Measurements from ENCODE around the gene SMAGP. TPM values are rescaled to one million over a fixed set of nuclear protein-coding genes. Genes with fewer than 3 reads are reported as not detected.
A peak's percentile ranks its signal among the peaks of the same experiment; 100 is the strongest.
"Not testable (repeated sequence)": the region's sequence is repeated elsewhere in the genome, so short reads cannot be mapped to it uniquely, and the experiment has no call there.

Gene SMAGP
- total and polyA plus RNA-seq, 2 donors, result 1.5 to 6.5 TPM

DNA sequence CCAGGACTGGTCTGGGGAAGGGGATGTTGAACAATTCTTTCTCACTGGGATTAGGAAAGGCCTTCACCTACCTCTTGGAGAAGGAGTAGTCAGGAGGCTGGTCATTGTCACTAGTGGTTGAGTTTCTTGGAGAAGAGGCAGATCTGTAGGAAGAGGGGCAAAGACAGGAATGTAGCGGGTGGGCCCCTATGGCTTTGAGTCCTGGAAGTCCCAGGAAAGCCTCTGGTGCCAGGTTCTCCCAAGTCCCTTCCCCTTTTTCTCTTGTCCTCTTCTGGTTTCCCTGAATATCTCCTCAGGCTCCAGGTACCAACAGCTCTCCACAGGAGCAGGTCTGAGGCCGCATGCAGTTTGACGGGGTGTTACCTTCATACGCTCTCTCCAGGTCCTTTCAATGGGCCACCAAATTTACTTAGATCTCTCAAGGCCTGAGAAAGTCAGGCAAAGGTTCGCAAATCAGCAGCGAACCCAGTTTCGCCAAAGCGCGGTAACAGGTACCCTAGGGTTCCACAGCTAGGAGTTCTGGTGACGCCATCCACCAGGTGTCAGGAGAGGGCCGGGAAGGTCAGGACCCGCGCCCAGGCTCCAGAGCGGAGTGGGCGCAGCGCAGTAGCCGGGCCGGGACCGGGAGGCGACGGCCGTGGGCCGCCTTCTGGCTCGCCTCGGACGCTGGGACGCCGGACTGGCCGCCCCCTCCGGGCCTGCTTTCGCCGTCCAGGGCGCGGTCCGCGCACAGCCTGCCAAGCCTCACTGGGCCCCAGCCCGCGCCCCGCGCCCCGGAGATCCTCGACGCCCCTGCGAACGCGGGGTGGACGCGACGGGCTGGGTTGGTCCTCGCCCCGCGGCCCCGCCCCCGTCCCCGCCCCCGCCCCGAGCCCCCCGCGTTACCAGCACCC lies 795 bp downstream of the SMAGP start:
- H3K36me3 ChIP-seq (ENCODE audit: control insufficient read depth in 2 of 2, insufficient read depth in 2 of 2, low read length in 1 of 2), result no peaks in the 10 kb centered on the region
- peaks cover 0 to 22% of the 10 kb centered on the region in 2 donors for H3K27me3 ChIP-seq (ENCODE audit: control insufficient read depth in 2 of 2, insufficient read depth in 1 of 2, low read length in 1 of 2)
- H3K9me3 ChIP-seq (ENCODE audit: control insufficient read depth in 2 of 2, insufficient read depth in 1 of 2, low read length in 1 of 2), result no peaks in the 10 kb centered on the region
- H3K27ac ChIP-seq (ENCODE audit: low read depth in 1 of 2, low read length in 1 of 2), result no peak overlapping the region
- H3K4me1 ChIP-seq (ENCODE audit: control insufficient read depth in 2 of 2, insufficient read depth in 2 of 2, low read length in 2 of 2), result peaks cover 4 to 13% of the 10 kb centered on the region in 2 donors
- peak overlapping the region in 1 of 2 donors; percentile 78 for H3K4me3 ChIP-seq (ENCODE audit: low read length in 2 of 2)
- WGBS, result 9% methylated on average over 59 of the region's 59 CpGs
- peak in 4 of 9 donors; percentile 35 to 74 (median 56) for DNase-seq (ENCODE audit: low read depth in 6 of 9, low spot score in 9 of 9)

DNA sequence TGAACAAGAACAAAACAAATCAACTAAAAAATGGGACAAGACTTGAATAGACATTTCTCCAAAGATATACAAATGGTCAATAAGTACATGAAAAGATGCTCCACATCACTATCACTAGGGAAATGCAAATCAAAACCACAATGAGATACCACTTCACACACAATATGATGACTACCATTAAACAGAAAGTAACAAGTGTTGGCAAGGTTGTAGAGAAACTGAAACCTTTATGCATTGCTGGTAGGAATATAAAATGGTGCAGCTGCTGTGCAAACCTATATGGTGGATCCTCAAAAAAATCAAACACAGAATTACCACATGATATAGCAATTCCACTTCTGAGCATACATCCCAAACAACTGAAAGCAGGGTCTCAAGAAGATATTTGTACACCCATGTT lies 5.2 kb downstream of the SMAGP start:
- no peak for DNase-seq (ENCODE audit: low read depth in 6 of 9, low spot score in 9 of 9)
- no peak overlapping the region for H3K27ac ChIP-seq (ENCODE audit: low read depth in 1 of 2, low read length in 1 of 2)
- peaks cover 0 to 5% of the 10 kb centered on the region in 2 donors for H3K27me3 ChIP-seq (ENCODE audit: control insufficient read depth in 2 of 2, insufficient read depth in 1 of 2, low read length in 1 of 2)
- no peaks in the 10 kb centered on the region for H3K9me3 ChIP-seq (ENCODE audit: control insufficient read depth in 2 of 2, insufficient read depth in 1 of 2, low read length in 1 of 2)
- no peaks in the 10 kb centered on the region for H3K36me3 ChIP-seq (ENCODE audit: control insufficient read depth in 2 of 2, insufficient read depth in 2 of 2, low read length in 1 of 2)
- no peak overlapping the region for H3K4me3 ChIP-seq (ENCODE audit: low read length in 2 of 2)
- H3K4me1 ChIP-seq (ENCODE audit: control insufficient read depth in 2 of 2, insufficient read depth in 2 of 2, low read length in 2 of 2), result peaks cover 0 to 7% of the 10 kb centered on the region in 2 donors

DNA sequence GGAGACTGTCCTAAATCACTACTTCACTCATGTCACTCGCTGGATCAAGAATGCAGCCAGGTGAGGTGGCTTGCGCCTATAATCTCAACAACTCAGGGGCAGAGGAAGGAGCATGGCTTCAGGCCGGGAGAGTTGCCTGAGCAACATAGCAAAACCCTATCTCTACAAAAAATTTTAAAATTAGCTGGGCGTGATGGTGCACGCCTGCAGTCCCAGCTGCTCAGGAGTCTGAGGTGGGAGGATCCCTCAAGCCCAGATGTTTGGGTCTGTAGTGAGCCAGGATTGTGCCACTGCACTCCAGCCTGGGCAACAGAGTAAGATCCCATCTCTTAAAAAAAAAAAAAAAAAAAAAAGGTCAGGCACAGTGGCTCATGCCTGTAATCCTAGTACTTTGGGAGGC lies 5.9 kb downstream of the SMAGP start:
- 94% methylated on average over 5 of the region's 5 CpGs for WGBS
- no peak overlapping the region for H3K4me3 ChIP-seq (ENCODE audit: low read length in 2 of 2)
- peaks cover 0 to 4% of the 10 kb centered on the region in 2 donors for H3K4me1 ChIP-seq (ENCODE audit: control insufficient read depth in 2 of 2, insufficient read depth in 2 of 2, low read length in 2 of 2)
- H3K9me3 ChIP-seq (ENCODE audit: control insufficient read depth in 2 of 2, insufficient read depth in 1 of 2, low read length in 1 of 2), result no peaks in the 10 kb centered on the region
- no peaks in the 10 kb centered on the region for H3K36me3 ChIP-seq (ENCODE audit: control insufficient read depth in 2 of 2, insufficient read depth in 2 of 2, low read length in 1 of 2)
- peaks cover 0 to 1% of the 10 kb centered on the region in 2 donors for H3K27me3 ChIP-seq (ENCODE audit: control insufficient read depth in 2 of 2, insufficient read depth in 1 of 2, low read length in 1 of 2)
- H3K27ac ChIP-seq (ENCODE audit: low read depth in 1 of 2, low read length in 1 of 2), result no peak overlapping the region
- no peak for DNase-seq (ENCODE audit: low read depth in 6 of 9, low spot score in 9 of 9)

DNA sequence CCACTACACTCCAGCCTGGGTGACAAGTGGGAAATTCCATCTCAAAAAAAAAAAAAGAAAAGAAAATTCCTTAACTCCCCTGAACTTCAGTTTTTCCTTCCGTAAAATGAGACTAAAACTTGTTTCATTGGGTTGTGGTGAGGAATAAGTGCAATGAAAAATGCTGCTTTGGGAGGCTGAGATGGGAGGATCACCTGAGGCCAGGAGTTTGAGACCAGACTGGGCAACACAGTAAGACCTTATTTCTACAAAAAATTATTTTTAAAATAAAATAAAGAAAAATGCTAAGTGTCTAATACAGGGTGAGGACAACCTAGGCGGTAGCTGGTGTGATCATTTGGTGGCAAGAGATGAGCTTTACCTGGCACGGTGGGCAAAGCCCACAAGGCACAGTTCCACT lies 6.9 kb downstream of the SMAGP start:
- Histone ChIP-seq H3K27ac (ENCODE audit: low read depth in 1 of 2, low read length in 1 of 2) (no peak overlapping the region), H3K4me3 (ENCODE audit: low read length in 2 of 2) (no peak overlapping the region), H3K4me1 (ENCODE audit: control insufficient read depth in 2 of 2, insufficient read depth in 2 of 2, low read length in 2 of 2) (no peaks in the 10 kb centered on the region), H3K36me3 (ENCODE audit: control insufficient read depth in 2 of 2, insufficient read depth in 2 of 2, low read length in 1 of 2) (no peaks in the 10 kb centered on the region), H3K27me3 (ENCODE audit: control insufficient read depth in 2 of 2, insufficient read depth in 1 of 2, low read length in 1 of 2) (no peaks in the 10 kb centered on the region), H3K9me3 (ENCODE audit: control insufficient read depth in 2 of 2, insufficient read depth in 1 of 2, low read length in 1 of 2) (no peaks in the 10 kb centered on the region)
- WGBS, result 99% methylated on average over 3 of the region's 3 CpGs
- DNase-seq (ENCODE audit: low read depth in 6 of 9, low spot score in 9 of 9), result no peak

DNA sequence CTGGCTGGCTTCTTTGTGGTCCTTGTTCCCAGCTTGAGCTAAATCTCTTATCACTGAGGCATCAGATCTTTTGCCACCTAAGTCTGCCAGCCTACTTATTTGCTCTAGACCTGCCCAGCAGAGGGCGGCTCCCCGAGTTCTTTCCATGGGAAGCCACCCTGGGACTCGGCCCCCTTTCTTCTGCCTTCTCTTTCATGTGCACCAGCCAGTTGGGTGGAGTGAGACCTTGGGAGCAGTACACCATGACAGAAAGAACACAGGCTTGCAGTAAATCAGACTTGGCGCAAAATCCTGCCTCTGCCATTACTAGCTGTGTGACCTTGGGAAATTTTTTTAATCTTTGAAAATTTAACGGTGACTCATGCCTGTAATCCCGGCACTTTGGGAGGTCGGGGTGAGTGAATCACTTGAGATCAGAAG lies 7.4 kb downstream of the SMAGP start:
- 76% methylated on average over 7 of the region's 7 CpGs for WGBS
- DNase-seq (ENCODE audit: low read depth in 6 of 9, low spot score in 9 of 9), result peak in 1 of 9 donors; percentile 56
- Histone ChIP-seq H3K4me3 (ENCODE audit: low read length in 2 of 2) (no peak overlapping the region), H3K36me3 (ENCODE audit: control insufficient read depth in 2 of 2, insufficient read depth in 2 of 2, low read length in 1 of 2) (no peaks in the 10 kb centered on the region), H3K9me3 (ENCODE audit: control insufficient read depth in 2 of 2, insufficient read depth in 1 of 2, low read length in 1 of 2) (no peaks in the 10 kb centered on the region), H3K4me1 (ENCODE audit: control insufficient read depth in 2 of 2, insufficient read depth in 2 of 2, low read length in 2 of 2) (no peaks in the 10 kb centered on the region), H3K27me3 (ENCODE audit: control insufficient read depth in 2 of 2, insufficient read depth in 1 of 2, low read length in 1 of 2) (no peaks in the 10 kb centered on the region), H3K27ac (ENCODE audit: low read depth in 1 of 2, low read length in 1 of 2) (no peak overlapping the region)

DNA sequence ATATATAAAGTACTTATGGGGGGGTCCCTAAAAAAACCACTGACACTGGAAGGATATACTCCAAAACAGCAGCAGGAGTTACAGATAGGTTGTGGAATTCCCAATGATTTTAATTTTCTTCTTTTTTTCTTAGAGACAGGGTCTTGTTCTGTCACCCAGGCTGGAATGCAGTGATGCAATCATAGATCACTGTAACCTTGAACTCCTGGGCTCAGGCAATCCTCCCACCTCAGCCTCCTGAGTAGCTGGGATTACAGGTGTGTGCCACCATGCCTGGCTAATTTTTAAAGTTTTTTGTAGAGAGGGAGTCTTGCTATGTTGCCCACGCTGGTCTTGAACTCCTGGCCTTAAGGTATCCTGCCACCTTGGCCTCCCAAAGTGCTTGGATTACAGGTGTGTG lies 10.6 kb downstream of the SMAGP start:
- H3K4me1 ChIP-seq (ENCODE audit: control insufficient read depth in 2 of 2, insufficient read depth in 2 of 2, low read length in 2 of 2); H3K9me3 ChIP-seq (ENCODE audit: control insufficient read depth in 2 of 2, insufficient read depth in 1 of 2, low read length in 1 of 2); H3K27ac ChIP-seq (ENCODE audit: low read depth in 1 of 2, low read length in 1 of 2); H3K27me3 ChIP-seq (ENCODE audit: control insufficient read depth in 2 of 2, insufficient read depth in 1 of 2, low read length in 1 of 2); H3K36me3 ChIP-seq (ENCODE audit: control insufficient read depth in 2 of 2, insufficient read depth in 2 of 2, low read length in 1 of 2); DNase-seq (ENCODE audit: low read depth in 6 of 9, low spot score in 9 of 9); H3K4me3 ChIP-seq (ENCODE audit: low read length in 2 of 2): not testable (repeated sequence)
- 98% methylated on average over 1 of the region's 1 CpG for WGBS

DNA sequence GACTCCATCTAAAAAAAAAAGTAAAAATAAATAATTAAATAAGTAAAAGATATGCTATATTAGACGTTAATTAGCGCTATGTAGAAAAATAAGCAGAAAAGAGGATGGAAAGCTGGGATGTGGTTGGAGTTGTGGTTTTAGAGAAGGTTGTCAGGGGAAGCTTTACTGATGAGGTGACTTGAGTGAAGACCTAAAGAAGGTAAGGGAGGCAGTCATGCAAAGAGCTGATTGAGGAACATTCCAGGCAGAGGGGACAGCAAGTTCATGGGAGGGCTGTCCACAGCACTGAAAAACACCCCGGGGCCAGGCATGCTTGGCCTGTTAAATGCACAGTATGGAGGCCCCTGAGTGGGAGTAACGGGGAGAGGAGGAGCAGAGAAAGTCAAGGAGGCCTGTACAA lies 15.7 kb downstream of the SMAGP start:
- Histone ChIP-seq H3K36me3 (ENCODE audit: control insufficient read depth in 2 of 2, insufficient read depth in 2 of 2, low read length in 1 of 2) (no peaks in the 10 kb centered on the region), H3K4me3 (ENCODE audit: low read length in 2 of 2) (no peak overlapping the region), H3K27me3 (ENCODE audit: control insufficient read depth in 2 of 2, insufficient read depth in 1 of 2, low read length in 1 of 2) (no peaks in the 10 kb centered on the region), H3K9me3 (ENCODE audit: control insufficient read depth in 2 of 2, insufficient read depth in 1 of 2, low read length in 1 of 2) (no peaks in the 10 kb centered on the region), H3K27ac (ENCODE audit: low read depth in 1 of 2, low read length in 1 of 2) (no peak overlapping the region), H3K4me1 (ENCODE audit: control insufficient read depth in 2 of 2, insufficient read depth in 2 of 2, low read length in 2 of 2) (no peaks in the 10 kb centered on the region)
- no peak for DNase-seq (ENCODE audit: low read depth in 6 of 9, low spot score in 9 of 9)
- WGBS, result 71% methylated on average over 4 of the region's 4 CpGs

DNA sequence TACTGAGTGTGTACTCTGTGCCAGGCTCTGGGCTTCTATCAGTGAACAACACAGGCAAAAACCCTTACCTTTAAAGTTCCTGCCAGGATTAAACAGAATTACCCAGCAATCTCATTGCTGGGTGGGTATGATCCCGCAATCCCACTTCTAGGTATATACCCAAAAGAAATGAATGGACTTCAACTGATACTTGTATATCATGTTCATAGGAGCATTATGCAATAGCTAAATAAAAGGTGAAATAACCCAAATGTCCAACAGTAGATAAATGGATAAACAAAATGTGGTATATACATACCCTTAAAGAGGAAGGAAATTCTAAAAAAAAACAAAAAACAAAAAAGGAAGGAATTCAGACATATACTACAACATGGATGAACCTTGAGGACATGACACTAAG lies 16.9 kb downstream of the SMAGP start:
- H3K36me3 ChIP-seq (ENCODE audit: control insufficient read depth in 2 of 2, insufficient read depth in 2 of 2, low read length in 1 of 2), result peaks cover 0 to under 1% of the 10 kb centered on the region in 2 donors
- peaks cover 0 to 4% of the 10 kb centered on the region in 2 donors for H3K9me3 ChIP-seq (ENCODE audit: control insufficient read depth in 2 of 2, insufficient read depth in 1 of 2, low read length in 1 of 2)
- WGBS, result 100% methylated on average over 1 of the region's 1 CpG
- no peaks in the 10 kb centered on the region for H3K4me1 ChIP-seq (ENCODE audit: control insufficient read depth in 2 of 2, insufficient read depth in 2 of 2, low read length in 2 of 2)
- no peak for DNase-seq (ENCODE audit: low read depth in 6 of 9, low spot score in 9 of 9)
- H3K4me3 ChIP-seq (ENCODE audit: low read length in 2 of 2), result no peak overlapping the region
- H3K27me3 ChIP-seq (ENCODE audit: control insufficient read depth in 2 of 2, insufficient read depth in 1 of 2, low read length in 1 of 2), result no peaks in the 10 kb centered on the region
- H3K27ac ChIP-seq (ENCODE audit: low read depth in 1 of 2, low read length in 1 of 2), result no peak overlapping the region

DNA sequence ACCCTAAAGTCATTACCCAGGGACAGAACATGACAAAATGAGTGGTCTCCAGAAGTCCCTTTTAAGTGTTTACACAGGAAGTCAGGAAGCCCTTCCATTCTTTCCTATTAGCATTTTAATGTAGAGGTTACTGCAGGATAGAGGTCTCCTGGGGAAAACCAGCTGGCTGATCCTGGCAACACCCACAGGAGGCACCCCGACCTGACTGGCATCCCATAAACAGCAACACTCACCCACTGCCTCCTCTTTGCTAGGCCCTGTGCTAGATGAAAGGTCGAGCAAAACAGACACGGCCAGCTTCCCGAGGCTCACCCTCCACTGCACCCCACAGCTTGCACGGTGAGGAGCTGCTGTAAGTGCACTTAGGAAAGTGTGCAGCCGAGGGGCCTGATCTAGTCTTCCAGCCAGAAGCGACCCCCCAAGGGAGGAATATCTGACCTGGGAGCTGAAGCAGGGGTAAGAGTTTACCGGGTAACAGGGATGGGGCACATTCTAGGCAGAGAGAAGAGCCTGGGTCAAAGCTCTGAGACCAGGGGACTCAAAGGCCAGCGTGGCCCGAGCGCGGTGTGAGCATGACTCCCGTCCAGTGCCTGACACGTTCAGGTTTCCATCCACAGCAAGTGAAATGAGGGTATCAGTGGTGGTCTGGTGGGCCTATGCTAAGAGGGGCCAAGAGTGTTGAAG lies 22.6 kb downstream of the SMAGP start:
- H3K4me1 ChIP-seq (ENCODE audit: control insufficient read depth in 2 of 2, insufficient read depth in 2 of 2, low read length in 2 of 2), result peaks cover 7 to 17% of the 10 kb centered on the region in 2 donors
- DNase-seq (ENCODE audit: low read depth in 6 of 9, low spot score in 9 of 9), result no peak

More for the DNA sequence above, 22.6 kb downstream of the SMAGP start:
- Histone ChIP-seq H3K36me3 (ENCODE audit: control insufficient read depth in 2 of 2, insufficient read depth in 2 of 2, low read length in 1 of 2) (peaks cover 23 to 24% of the 10 kb centered on the region in 2 donors), H3K4me3 (ENCODE audit: low read length in 2 of 2) (no peak overlapping the region), H3K27me3 (ENCODE audit: control insufficient read depth in 2 of 2, insufficient read depth in 1 of 2, low read length in 1 of 2) (no peaks in the 10 kb centered on the region), H3K27ac (ENCODE audit: low read depth in 1 of 2, low read length in 1 of 2) (no peak overlapping the region), H3K9me3 (ENCODE audit: control insufficient read depth in 2 of 2, insufficient read depth in 1 of 2, low read length in 1 of 2) (peaks cover 0 to 4% of the 10 kb centered on the region in 2 donors)
- 89% methylated on average over 14 of the region's 14 CpGs for WGBS

Data from thymus (tissue), 11 donors.